ENCODE results near the gene IFTAP. TPM values are rescaled to one million over a fixed set of nuclear protein-coding genes. Genes with fewer than 3 reads are reported as not detected.
"Not testable (repeated sequence)": the region's sequence is repeated elsewhere in the genome, so short reads cannot be mapped to it uniquely, and the experiment has no call there.

IFTAP gene, protein sequence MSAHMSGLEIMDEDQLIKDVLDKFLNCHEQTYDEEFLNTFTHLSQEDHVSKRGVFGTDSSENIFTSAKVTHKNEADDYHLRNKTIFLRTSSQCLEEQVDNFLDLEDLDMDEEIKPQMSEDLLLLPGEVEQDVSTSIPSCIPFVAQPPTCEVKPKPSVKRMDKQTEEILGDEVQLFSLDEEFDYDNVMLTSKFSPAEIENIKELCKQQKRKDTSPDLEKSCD
- total RNA-seq (ENCODE audit: insufficient read depth, low replicate concordance) = 31.8 TPM

- peak; percentile 98 for DNase-seq (ENCODE audit: low spot score)
Observed at GRCh38 chr11:36594316-36594989, at the start of gene IFTAP. TSS of gene IFTAP (plus strand) at chr11:36594502. CDS start at chr11:36610104, 15,602 bp downstream.

- DNase-seq (ENCODE audit: low spot score) = no peak
Observed at GRCh38 chr11:36550385-36551115, 43.8 kb upstream of the IFTAP start.

GRCh38 chr11:36557390-36557789 is 36.9 kb upstream of the IFTAP start:
- DNase-seq (ENCODE audit: low spot score) = not testable (repeated sequence)

DNA sequence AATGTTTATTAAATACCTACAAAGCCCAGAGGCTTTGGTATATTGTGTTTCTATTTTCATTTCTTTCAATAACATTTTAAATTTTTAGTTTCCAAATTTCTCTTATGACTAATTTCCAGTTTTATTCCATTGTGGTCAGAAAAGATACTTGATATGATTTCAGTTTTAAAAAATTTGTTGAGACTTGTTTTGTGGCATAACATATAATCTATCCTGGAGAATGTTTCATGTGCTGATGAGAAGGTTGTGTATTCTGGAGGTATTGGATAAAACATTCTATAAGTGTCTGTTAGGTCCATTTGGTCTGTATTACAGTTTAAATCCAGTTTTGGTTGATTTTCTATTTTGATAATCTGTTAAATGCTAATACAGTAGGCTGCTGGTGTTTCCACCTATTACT is 36.3 kb upstream of the IFTAP start:
- DNase-seq (ENCODE audit: low spot score) = no peak

GRCh38 chr11:36558571-36559413 is 35.5 kb upstream of the IFTAP start:
- DNase-seq (ENCODE audit: low spot score) = no peak

DNA sequence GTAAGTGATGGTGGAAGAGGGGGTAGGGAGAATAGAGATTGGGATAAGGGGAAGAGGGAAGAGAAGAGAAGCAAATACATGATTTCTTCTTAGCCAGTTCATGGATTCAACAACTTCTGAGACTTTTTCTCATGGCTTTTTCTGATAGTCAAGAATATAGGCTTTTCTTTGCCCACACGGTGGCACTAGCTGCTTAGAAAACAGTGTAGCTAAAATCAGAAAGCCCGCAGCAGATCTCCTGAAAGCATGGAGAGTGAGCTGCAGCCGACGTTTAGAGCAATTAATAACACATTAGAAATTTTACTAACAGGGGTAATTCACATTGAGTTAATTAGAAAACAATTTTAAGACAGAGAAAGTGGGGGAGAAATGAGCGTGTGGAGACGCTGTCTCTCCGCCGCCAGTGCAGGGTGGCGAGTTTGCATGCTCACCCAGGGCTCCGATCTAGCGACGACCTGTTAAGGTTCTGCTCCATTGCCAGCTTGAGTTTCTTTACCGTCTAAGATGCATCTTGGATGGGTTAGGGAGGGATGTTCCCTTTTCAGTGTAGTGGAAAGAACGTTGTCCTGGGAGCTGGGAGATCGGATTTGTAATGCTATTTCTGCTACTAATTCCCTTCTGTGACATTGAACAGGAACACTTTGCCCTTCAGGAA is 29.8 kb upstream of the IFTAP start:
- DNase-seq (ENCODE audit: low spot score) = peak; percentile 86

DNA sequence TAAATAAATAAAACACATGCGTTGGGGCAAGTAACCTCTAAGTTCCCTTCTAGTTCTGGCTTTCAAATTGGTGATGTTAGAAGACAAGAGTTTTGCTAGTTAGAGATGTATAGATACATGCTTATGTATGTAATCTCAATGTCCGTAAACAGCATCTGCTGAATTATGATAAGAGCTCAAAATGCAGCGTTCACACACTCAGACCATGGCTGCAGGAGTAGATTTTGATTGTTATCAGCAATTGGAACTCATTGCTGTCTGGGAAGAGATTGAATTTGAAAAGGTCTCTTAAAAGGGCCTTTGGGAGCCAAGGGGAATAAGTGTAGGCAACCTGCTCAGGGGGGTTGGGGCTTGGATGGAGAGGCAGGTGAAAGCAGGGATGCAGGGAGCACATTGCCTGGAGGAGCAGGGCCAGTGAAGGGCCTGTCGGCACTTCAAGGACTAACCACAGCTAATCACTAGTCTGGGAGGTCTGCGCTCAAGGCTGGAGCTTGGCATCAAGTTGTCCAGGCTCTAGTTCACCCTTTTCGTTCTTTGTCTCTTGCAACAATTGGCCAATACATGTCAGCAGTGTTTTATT is 29.2 kb upstream of the IFTAP start:
- no peak for DNase-seq (ENCODE audit: low spot score)

GRCh38 chr11:36566407-36567053 is 27.8 kb upstream of the IFTAP start:
- no peak for DNase-seq (ENCODE audit: low spot score)

DNA sequence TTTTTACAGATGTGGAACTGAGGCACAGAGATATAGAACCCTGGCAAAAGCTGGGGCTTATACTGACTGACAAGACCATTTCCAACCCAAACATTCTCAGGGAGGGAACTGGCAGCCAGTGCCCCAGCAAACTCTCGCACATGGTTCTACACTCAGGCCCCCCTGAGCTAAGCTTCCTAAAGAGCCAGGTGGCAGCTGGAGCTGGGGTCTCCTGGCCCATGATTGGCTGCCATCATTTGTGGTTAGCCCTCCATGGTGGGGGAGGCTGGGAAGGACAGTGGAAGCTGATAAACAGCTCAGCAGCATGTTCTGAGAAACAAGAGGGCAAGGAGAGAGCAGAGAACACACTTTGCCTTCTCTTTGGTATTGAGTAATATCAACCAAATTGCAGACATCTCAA is 26.6 kb upstream of the IFTAP start, which contains the start of gene RAG1:
Gene RAG1 (plus strand): TSS at position 314 of the 400 bp plus-strand sequence. CDS start 5,298 bp downstream, outside the sequence.
- no peak for DNase-seq (ENCODE audit: low spot score)

DNA sequence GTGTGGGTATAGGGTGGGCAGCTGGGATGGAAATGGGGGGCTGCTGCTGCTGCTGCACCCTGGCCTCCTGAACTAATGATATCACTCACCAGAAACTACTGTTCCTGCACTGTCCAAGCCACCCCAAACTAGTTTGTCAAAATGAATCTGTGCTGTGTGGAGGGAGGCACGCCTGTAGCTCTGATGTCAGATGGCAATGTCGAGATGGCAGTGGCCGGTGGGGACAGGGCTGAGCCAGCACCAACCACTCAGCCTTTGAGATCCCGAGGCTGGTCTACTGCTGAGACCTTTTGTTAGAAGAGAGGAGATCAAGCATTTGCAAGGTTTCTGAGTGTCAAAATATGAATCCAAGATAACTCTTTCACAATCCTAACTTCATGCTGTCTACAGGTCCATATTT is 25.2 kb upstream of the IFTAP start:
- no peak for DNase-seq (ENCODE audit: low spot score)

DNA sequence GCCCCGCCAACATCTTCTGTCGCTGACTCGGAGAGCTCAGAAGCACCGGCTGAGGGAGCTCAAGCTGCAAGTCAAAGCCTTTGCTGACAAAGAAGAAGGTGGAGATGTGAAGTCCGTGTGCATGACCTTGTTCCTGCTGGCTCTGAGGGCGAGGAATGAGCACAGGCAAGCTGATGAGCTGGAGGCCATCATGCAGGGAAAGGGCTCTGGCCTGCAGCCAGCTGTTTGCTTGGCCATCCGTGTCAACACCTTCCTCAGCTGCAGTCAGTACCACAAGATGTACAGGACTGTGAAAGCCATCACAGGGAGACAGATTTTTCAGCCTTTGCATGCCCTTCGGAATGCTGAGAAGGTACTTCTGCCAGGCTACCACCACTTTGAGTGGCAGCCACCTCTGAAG is 19.8 kb upstream of the IFTAP start:
- no peak for DNase-seq (ENCODE audit: low spot score)

- peak; percentile 10 for DNase-seq (ENCODE audit: low spot score)
Observed at GRCh38 chr11:36577373-36577772, 16.9 kb upstream of the IFTAP start.

- DNase-seq (ENCODE audit: low spot score) = peak; percentile 79
Observed at GRCh38 chr11:36577859-36578258, 16.4 kb upstream of the IFTAP start.

GRCh38 chr11:36578458-36578857 is 15.8 kb upstream of the IFTAP start:
- DNase-seq (ENCODE audit: low spot score) = peak; percentile 24

DNA sequence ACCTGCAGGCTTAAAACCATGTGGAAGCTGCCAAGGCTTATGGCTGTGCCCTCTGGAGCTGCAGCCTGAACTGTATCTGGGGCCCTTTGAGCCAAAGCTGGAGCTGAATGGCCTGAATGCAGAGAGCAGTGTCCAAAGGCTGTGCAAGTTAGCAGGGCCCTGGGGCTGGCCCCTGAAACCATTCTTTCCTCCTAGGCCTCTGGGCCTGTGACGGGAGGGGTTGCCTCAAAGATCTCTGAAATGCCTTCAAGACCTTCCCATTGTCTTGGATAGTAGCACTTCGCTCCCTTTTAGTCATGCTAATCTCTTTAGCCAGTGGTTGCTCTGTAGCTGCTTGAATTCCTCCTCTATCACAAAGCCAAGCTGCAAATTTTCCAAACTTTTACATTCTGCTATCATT is 12.8 kb upstream of the IFTAP start:
- DNase-seq (ENCODE audit: low spot score) = no peak

- DNase-seq (ENCODE audit: low spot score) = no peak
Observed at GRCh38 chr11:36583667-36584066, 10.6 kb upstream of the IFTAP start.

DNA sequence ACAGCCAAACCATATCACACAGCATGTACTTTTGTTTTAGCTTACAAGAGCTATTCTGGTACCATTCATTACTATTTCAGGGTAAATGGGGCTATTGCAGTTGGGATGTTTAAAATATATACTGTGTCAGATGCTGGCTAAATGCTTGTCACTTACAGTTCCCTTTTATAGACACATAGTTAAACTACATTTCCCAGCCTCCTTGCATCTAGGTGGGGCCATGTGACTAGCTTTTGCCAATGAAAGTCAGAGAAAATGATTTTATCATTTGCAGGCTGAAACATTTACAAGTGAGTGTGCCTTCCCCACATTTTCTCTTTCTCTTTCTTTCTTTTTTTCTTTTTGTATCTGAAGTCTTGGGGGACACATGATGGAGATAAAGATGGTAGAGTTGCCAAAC is 7.8 kb upstream of the IFTAP start:
- no peak for DNase-seq (ENCODE audit: low spot score)

DNA sequence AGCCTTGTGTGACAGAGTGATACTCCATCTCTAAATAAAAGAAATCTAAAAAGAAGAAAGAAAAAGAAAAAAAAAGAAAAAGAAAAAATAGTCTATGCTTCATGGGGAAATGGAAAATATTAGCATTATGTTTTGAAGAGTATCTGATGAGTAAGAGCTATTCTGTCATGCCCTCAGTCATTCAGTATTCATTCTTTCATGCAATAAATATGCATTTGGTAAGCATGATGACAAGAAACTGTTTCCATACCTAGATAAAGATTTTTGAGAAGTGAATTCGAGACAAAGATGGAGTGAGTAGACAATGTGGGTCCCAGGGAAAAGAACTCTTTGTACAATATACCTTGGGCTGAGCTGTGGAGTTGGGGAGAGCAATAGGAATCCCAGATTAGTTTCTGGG is 6.2 kb upstream of the IFTAP start:
- DNase-seq (ENCODE audit: low spot score) = no peak

- no peak for DNase-seq (ENCODE audit: low spot score)
Observed at GRCh38 chr11:36590513-36590912, 3.8 kb upstream of the IFTAP start.

DNA sequence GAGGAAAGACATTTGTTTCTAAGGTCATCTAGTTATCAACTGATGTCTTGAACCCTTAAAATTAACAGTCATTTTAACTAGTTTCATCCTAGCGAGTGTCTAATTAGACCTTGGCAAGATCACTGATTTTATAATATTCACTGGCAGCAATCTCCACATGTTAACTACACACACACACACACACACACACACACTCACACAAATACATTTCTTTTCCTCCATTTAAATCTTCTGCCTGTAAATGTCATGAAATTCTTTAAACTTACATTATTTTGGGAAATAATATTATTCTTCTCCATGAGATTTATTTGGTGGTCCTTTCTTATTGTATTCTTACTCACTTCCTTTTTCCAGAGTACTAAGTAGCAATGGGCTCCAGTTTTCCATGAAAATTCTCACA is 2.9 kb upstream of the IFTAP start:
- no peak for DNase-seq (ENCODE audit: low spot score)

All from umbilical cord (tissue), 2 donors.